DMS 273 (cell line): ENCODE measurements around the gene PANX3.

Source experiments
- DNase-seq: peaks from one replicate; lab custom pipeline; 2025; ENCODE audit not compliant: unreplicated experiment; lab: John Stamatoyannopoulos, UW

The PANX3 gene

GRCh38 chr11:124656774-124657630, 45.8 kb downstream of the PANX3 start:
- DNase-seq: peak; percentile 82

GRCh38 chr11:124657904-124658303, 46.7 kb downstream of the PANX3 start:
- peak; percentile 55 for DNase-seq

- no peak for DNase-seq
These were observed 47.3 kb downstream of the PANX3 start for GRCh38 chr11:124658501-124658900.

GRCh38 chr11:124658986-124659385, 47.8 kb downstream of the PANX3 start:
- no peak for DNase-seq

GRCh38 chr11:124661553-124661952, 50.3 kb downstream of the PANX3 start:
- no peak for DNase-seq

- DNase-seq: peak; percentile 25
These were observed 50.9 kb downstream of the PANX3 start for GRCh38 chr11:124662106-124662505.

- DNase-seq: no peak
These were observed 52.6 kb downstream of the PANX3 start for GRCh38 chr11:124663861-124664260.

- DNase-seq: no peak
These were observed 56.4 kb downstream of the PANX3 start for GRCh38 chr11:124667601-124668000.

GRCh38 chr11:124669193-124669592, 58.0 kb downstream of the PANX3 start:
- peak; percentile 43 for DNase-seq
